Forelimb muscle (tissue), 1 donor: Measurements from ENCODE around the gene JAKMIP1. TPM values are rescaled to one million over a fixed set of nuclear protein-coding genes. Genes with fewer than 3 reads are reported as not detected.

ENCODE experiments used
- DNase-seq: peaks from one replicate; pipeline ENCODE4 v3.0.0-alpha.2; 2013; ENCODE audit warnings: low read depth
- polyA plus RNA-seq: library from polyadenylated mRNA; unstranded; fragments of 120-200 nt; gene quantifications from one replicate; pipeline ENCODE4 v1.2.1, GENCODE V29; 2013; ENCODE audit not compliant: insufficient read length

The JAKMIP1 gene
- polyA plus RNA-seq, 1 donor, result not detected

DNA sequence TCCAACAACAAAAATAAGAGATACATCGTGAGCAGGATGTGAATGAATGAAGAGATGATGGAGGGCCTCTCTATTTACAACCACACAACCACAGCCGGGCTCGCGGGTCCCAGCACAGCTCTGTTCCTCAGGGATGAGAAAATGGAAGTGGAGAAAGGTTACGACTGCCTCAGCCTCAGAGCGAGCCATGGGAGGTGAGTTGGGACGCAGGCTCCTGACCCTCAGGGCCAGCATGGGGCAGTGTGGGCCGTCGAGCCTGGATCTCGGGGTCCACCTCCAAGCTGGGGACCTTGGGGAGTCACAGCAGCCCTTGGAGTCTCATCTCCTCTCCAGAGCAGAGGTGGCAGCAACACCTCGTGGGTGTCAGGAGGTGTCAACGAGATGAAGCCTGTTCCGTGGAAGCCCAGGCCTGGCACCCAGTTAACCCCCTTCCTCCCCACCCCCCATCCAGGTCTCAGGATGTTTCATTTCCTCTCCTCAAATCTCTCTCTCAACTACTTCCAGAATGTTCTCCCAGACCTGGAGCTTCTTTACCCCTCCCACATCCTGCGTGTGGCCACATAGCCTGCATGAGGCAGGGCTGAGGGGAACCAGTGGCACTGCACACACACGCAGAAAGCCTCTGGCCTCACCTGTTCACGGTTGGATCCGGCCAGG, 208.1 kb downstream of the JAKMIP1 start:
- DNase-seq, result no peak

DNA sequence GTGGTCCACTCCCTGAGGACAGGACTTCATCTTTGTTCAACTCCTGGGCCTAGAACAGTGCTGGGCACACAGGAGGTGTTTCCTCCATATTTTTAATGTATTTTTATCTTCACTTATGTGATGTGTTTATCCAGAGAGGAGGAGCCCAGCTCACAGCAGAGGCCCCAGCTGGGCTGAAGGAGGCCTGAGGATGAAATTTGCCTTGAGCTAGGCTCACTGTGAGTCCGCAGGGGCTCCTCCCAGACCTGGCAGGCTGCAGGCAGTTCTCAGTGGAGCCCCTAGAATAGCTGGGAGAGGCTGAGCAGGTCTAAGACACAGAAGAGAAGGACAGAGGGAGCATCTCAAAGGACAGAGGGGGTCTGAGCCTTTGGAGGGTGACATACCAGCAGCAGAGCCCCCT, 208.9 kb downstream of the JAKMIP1 start:
- no peak for DNase-seq

DNA sequence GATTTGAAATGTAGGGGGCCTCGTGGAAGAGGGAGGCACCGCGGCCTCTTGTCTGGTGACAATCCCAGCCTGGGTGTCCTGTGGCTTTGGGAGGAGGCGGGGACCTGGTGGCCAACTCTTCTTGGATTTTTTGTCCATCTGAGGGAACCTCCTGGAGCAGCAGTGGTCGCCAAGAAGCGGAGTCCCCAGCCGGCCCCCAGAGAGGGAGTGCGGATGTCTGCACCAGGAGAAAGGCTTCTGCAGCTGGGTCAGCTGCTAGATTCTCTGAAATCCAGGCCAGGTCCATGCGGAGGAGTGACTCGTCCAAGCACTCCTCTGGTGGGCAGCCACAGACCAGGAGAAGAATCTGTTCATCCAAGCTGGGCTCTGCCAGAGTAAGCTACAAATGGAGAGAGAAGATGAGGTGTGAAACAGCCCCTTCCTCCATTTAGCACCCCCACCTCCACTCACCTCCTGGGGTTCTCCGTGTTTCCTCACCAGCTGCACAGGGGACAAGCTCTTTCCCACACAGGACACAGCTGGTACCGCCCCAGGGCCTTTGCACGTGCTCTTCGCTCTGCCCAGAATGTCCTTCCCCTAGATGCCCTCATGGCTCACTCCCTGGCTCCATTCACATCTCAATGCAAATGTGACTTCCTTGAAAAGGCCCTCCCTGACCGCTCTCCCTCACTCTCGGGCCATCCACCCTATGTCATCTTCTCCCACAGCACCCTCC, 209.7 kb downstream of the JAKMIP1 start:
- DNase-seq, result no peak

DNA sequence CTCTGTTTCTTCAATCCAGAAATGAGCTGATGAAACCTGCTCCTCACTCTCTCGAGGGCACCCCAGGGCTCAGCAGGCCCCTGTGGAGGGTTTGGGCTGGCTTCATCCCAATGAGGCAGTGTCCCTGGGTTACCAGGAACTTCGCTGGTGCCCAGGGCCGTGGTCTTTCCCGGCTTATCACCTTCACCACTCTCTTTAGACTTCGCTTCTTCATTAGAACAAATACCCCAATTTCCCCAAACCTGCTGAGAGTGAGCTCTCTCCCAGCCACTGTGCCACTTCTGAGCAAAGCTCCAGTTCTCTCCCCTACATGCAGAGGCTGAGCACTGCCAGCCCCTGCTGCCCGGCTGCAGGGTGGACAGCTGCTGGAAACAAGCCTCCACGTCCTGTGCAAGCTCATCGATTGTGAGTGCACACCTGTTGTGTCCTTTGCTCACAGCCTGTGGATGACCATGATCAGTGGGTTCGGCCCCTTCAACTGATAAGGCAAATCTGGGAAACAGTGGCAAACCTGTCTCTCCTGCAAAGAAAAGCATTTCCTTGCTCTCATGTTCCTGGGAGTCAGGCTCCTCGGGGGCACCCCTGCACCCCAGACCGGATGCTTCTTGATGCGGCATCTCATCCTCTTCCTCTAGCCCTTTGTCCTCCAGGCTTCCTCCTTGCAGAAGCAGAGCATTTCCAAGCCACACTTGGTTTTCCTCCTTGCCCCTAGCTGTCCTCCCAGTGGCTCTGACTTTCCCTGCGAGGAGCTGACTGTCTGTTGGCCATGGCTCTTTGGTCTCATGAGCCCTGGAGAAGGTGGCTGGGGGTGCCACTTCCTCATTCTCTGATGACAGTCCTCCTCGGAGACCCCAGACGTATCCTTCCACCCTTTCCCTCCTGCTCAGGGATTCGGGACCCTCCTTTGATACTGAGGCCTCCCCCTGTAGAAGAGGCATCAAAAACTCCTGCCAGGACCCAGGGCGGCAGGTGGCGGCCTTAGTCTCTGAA, 210.8 kb downstream of the JAKMIP1 start:
- no peak for DNase-seq

DNA sequence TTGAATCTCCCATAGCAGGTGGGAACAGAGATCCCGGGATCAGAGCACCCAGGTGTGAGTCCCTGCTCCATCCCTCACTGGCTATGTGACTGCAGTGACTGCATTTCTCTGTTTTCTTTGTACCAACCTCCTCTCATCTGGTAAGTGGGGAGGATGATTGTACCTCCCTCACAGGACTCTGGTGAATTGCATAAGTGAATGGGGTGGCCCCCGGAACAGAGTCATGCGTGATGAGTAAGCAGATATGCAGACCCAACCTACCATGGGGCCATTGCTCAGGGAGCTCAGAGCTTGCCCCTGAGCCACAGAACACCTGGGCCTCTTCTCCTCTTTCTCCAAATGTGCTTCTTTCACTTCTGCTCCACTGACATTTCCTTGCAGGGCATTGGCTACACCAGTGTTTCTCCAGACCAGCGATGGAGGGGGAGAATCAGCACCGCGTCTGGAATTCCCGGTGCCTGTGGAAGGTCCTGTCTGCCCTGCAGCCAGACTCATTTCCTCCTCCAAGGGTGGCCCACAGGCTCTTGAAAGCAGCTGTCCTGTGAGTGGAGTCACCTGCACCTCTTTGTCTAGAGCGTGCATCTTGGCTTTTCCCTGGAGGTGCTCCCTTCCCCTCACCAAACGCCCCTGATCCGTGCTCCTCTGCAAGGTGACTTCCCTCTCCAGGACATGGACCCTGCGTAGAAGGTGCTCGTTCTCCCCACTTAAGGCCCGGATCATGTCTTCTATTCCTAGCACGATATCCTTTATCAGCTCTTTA, 212.1 kb downstream of the JAKMIP1 start:
- DNase-seq, result no peak

DNA sequence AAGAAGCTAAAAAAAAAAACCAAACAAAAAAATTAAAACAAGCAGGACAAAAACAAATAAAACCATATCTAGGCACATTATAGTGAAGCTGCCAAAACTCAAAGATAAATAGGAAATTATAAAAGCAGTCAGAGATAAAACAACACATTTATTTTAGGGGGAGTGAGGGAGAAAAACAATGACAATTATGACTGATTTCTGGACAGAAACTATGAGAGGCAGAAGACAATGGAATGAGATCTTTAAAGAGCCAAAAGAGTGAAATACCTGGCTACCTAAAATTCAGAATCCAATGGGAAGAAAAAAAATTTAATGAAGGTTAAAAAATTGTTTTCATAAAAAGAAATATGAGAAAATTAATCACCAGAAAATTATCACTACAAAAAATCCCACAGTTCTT, 215.5 kb downstream of the JAKMIP1 start:
- DNase-seq, result no peak

DNA sequence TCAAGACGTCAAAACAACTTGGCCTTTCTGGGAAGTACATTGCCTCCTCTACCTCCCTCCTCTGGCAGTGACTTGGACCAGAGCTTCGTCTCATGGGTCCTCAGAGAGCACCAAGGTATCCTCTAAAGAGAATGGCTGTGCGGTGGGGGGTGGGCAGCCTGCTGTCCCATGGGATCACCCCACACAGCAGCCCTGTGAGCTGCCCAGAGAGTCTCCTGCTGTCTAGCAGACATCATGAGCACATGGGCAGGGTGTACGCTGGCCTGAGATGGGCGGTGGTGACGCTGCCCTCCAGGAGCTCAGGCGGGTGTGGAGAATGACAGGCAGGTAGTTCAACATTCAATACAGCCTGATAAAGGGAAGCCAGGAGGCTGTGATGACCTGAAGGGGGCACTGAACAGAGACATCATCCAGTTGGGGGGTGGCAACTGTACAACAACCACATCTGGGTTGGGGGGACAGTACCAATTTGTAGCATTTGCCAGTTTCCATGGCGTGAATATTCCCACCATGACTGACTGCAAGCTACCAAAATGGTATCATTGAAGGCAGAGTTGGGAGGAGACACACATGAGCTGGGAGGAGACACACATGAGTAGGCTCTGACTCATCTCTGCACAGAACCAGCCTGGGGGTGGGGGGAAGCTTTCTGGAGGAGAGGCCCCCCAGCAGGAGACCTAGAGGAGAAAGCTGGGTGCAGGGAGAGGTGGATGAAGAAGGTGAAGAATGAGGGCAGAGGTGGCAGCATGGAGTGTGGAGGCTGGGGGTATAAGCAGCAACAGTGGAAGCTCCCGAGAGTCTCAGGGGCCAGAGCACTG, 218.0 kb downstream of the JAKMIP1 start:
- no peak for DNase-seq

DNA sequence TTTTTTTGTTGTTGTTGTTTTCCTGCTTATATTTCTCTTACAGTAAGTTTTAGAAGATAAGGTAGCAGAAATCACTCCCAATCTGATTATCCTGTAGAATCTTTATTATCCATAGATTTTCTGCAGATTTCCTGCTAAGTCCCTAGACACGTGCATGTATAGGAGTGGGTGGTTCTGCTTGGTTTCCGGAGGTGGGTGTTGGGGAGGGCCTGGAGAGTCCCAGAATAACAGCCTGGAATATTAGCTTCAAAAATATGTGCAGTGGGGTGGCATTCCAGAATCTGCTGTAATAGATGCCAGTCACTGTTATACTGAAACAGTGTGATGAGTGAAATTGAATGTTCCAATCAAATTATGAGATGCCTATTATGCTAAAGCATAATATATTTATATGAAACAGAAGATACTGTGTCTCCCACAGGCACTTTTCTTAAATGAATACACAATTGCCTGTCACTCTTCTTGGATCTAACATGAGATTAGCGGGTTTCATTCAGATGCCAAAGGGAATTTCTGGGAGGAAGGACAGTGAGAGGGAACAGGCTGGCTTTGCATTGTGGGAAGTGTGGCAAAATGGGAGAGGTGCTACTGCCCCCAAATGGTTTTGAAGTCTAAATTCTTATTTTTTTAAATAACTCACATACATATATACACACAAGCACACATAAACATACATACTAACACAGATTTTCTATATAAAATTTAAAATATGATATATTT, 219.8 kb downstream of the JAKMIP1 start:
- DNase-seq, result no peak

DNA sequence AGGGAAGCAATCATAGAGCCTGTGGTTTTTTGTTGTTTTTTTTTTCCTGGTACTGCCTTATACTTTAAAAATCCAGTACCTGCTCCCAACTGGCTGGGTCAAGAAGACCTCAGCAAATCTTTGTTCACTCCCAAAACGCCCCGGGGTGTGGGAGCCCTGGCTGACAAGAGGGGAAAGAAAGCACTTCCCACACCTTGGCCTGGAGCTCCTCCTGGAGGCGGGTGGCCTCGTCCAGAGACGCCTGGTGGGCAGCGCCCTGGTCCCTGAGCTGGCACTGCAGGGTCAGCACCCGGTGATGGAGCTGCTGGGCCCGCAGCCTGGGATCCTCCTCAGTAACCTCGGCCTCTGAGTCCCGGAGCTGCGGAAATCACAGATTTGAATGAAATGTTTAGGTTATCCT, 220.4 kb downstream of the JAKMIP1 start:
- DNase-seq, result no peak

DNA sequence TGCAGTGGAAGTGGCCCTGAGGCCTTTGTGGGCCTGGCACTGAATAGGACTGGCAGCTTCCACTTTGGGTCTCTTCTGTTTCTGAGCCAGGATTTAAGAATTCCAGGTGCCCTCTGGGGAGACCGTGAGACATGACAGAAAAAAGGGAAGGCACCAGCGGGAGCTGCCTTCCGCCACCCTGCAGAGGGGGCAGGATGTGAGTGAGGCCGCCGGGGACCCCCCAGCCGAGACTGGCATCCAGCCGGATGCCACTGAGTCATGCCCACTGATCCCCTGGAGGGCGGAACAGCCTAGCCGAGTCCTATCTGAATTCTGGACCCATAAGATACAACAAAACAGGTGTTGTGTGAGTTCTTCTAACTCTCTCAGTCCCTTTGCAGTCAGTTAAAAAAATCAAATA, 223.4 kb downstream of the JAKMIP1 start:
- no peak for DNase-seq

DNA sequence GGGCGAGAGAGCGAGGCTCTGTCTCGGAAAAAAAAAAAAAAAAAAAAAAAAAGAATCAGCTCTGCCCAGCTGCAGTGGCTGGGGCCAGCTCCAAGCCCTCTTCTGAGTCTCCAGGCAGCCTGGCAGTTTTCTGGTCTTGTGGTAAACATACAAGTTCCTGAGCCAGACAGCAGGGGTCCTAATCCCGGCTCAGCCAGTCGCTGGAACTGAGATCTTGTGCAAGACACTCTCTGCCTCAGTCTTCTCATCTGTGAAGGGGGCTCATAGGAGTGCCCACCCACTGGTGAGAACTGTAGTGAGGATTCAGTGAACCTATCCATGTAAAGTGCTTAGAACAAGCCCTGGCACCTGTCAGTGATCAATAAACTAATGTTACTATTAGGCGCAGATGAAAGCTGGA, 223.9 kb downstream of the JAKMIP1 start:
- DNase-seq, result no peak

Other genes with a start within 250 kb of the JAKMIP1 start
- 0.01 TPM for gene C4orf50, start 182.1 kb downstream of the JAKMIP1 start, polyA plus RNA-seq
- 18.5 TPM for gene WFS1, start 69.3 kb upstream of the JAKMIP1 start, polyA plus RNA-seq